OCI-LY7 (cell line): ENCODE results near the gene VSIR.

ENCODE experiments used
- EZH2phosphoT487 ChIP-seq: fragments of 200-600 bp; sonication (generic); IDR thresholded peaks from 2 replicates; pipeline ENCODE4 v1.6.1; 2018; ENCODE audit warnings: low read depth, borderline replicate concordance, mild to moderate bottlenecking, mixed run types, antibody characterized with exemption, low read length, moderate library complexity, mixed read lengths
- TF ChIP-seq, protein P1 (sequence below): fragments of 200-600 bp; sonication (generic); conservative IDR thresholded peaks from 2 replicates; pipeline ENCODE4 v1.5.1; 2014; ENCODE audit warnings: mild to moderate bottlenecking, antibody characterized with exemption, low read length, moderate library complexity, mixed read lengths

GRCh38 chr10:71747551-71748523, 25.5 kb downstream of the VSIR start:
- TF ChIP-seq, protein P1, sequence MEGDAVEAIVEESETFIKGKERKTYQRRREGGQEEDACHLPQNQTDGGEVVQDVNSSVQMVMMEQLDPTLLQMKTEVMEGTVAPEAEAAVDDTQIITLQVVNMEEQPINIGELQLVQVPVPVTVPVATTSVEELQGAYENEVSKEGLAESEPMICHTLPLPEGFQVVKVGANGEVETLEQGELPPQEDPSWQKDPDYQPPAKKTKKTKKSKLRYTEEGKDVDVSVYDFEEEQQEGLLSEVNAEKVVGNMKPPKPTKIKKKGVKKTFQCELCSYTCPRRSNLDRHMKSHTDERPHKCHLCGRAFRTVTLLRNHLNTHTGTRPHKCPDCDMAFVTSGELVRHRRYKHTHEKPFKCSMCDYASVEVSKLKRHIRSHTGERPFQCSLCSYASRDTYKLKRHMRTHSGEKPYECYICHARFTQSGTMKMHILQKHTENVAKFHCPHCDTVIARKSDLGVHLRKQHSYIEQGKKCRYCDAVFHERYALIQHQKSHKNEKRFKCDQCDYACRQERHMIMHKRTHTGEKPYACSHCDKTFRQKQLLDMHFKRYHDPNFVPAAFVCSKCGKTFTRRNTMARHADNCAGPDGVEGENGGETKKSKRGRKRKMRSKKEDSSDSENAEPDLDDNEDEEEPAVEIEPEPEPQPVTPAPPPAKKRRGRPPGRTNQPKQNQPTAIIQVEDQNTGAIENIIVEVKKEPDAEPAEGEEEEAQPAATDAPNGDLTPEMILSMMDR = no peak
- no peak for TF ChIP-seq EZH2phosphoT487
